Activated CD8-positive, alpha-beta memory T cell treated with anti-CD3 and anti-CD28 coated beads for 4 hours (primary cell): ENCODE measurements around the gene APEH.

ENCODE experiments used
- DNase-seq, 2 donors: peaks; one replicate each; pipeline ENCODE4 v3.0.0-alpha.2; 2020; ENCODE audit warnings: low read depth in 2 of 2

APEH gene

DNA sequence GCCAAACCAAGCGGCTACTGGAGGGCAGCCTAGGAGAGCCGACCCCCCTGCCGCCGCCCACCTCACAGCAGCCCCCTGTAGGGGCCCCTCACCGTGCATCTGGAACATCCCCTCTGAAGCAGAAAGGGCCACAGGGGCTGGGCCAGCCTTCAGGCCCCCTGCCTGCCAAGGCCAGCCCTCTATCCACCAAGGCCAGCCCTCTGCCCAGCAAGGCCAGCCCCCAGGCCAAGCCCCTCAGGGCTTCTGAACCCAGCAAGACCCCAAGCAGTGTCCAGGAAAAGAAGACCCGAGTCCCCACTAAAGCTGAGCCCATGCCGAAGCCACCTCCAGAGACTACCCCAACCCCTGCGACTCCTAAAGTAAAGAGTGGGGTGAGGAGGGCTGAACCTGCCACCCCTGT is 23.5 kb upstream of the APEH start:
- no peak for DNase-seq

DNA sequence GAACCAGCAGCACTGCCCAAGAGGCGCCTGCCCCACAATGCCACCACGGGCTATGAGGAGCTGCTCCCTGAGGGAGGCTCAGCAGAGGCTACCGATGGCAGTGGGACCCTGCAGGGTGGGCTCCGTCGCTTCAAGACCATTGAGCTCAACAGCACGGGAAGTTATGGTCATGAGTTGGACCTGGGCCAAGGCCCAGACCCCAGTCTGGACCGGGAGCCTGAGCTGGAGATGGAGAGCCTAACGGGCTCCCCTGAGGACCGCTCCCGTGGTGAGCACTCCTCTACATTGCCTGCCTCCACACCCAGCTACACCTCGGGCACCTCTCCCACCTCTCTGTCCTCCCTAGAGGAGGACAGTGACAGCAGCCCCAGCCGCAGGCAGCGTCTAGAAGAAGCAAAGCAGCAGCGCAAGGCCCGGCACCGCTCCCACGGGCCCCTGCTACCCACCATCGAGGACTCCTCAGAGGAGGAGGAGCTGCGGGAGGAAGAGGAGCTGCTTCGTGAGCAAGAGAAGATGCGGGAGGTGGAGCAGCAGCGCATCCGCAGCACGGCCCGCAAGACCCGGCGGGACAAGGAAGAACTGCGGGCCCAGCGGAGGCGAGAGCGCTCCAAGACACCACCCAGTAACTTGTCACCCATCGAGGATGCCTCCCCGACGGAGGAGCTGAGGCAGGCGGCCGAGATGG is 21.8 kb upstream of the APEH start:
- no peak for DNase-seq

DNA sequence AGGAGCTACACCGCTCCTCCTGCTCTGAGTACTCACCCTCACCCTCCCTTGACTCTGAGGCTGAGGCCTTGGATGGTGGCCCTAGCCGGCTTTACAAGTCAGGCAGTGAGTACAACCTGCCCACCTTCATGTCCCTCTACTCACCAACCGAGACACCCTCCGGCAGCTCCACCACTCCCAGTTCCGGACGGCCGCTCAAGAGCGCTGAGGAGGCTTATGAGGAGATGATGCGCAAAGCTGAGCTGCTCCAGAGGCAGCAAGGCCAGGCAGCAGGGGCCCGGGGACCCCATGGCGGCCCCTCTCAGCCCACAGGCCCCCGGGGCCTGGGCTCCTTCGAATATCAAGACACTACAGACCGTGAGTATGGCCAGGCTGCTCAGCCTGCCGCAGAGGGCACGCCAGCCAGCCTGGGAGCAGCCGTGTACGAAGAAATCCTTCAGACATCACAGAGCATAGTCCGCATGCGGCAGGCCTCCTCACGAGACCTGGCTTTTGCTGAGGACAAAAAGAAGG is 21.2 kb upstream of the APEH start:
- no peak for DNase-seq

DNA sequence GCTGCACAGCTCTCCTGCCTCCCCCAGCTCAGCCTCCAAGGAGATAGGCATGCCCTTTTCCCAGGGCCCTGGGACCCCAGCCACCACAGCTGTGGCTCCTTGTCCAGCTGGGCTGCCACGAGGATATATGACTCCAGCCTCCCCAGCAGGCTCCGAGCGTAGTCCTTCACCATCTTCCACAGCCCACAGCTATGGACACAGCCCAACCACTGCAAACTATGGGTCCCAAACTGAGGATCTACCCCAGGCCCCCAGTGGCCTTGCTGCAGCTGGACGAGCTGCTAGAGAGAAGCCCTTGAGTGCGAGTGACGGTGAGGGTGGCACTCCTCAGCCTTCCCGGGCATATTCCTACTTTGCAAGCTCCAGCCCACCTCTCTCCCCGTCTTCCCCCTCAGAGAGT is 20.5 kb upstream of the APEH start:
- DNase-seq: no peak

DNA sequence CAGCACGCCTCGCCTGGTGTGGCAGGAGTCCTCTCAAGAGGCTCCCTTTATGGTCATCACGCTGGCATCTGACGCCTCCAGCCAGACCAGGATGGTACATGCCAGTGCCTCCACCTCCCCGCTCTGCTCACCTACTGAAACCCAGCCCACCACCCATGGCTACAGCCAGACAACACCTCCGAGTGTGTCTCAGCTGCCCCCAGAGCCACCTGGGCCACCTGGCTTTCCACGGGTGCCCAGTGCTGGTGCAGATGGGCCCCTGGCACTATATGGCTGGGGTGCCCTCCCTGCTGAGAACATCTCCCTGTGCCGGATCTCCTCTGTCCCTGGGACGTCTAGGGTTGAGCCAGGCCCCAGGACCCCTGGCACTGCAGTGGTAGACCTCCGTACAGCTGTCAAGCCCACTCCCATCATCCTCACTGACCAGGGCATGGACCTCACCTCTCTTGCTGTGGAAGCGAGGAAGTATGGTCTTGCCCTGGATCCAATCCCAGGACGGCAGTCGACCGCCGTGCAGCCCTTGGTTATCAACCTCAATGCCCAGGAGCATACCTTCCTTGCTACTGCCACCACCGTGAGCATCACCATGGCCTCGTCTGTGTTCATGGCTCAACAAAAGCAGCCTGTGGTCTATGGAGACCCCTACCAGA is 19.9 kb upstream of the APEH start:
- DNase-seq: no peak

DNA sequence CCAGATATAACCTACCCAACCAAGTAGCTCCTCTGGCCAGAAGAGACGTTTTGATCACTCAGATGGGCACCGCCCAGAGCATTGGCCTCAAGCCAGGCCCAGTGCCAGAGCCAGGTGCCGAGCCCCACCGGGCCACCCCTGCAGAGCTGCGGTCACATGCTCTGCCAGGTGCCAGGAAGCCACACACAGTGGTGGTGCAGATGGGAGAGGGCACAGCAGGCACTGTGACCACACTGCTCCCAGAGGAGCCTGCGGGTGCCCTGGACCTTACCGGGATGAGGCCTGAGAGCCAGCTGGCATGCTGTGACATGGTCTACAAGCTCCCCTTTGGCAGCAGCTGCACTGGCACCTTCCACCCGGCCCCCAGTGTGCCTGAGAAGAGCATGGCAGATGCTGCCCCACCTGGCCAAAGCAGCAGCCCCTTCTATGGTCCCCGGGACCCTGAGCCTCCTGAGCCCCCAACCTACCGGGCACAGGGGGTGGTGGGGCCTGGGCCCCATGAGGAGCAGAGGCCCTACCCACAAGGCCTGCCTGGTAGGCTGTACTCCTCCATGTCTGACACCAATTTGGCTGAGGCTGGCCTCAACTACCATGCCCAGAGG is 19.1 kb upstream of the APEH start:
- no peak for DNase-seq

DNA sequence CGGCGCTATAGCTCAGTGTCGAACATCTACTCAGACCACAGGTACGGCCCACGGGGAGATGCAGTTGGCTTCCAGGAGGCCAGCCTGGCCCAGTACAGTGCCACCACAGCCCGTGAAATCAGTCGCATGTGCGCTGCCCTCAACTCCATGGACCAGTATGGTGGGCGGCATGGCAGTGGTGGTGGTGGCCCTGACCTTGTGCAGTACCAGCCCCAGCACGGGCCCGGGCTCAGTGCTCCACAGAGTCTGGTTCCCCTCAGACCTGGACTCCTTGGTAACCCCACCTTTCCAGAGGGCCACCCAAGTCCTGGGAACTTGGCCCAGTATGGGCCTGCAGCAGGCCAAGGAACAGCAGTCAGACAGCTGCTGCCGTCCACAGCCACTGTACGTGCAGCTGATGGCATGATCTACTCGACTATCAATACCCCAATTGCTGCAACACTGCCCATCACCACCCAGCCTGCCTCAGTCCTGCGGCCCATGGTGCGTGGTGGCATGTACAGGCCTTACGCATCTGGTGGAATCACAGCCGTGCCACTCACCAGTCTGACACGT is 18.3 kb upstream of the APEH start:
- no peak for DNase-seq

DNA sequence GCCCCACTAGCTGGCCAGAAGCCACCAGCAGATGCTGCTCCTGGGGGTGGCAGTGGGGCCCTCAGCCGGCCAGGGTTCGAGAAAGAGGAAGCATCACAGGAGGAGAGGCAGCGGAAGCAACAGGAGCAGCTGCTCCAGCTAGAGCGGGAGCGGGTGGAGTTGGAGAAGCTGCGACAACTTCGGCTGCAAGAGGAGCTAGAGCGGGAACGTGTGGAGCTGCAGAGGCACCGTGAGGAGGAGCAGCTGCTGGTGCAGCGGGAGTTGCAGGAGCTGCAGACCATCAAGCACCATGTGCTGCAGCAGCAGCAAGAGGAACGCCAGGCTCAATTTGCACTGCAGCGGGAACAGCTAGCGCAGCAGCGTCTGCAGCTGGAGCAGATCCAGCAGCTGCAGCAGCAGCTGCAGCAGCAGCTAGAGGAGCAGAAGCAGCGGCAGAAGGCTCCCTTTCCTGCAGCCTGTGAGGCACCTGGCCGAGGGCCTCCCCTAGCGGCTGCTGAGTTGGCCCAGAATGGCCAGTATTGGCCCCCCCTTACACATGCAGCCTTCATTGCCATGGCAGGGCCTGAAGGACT is 17.5 kb upstream of the APEH start:
- no peak for DNase-seq

DNA sequence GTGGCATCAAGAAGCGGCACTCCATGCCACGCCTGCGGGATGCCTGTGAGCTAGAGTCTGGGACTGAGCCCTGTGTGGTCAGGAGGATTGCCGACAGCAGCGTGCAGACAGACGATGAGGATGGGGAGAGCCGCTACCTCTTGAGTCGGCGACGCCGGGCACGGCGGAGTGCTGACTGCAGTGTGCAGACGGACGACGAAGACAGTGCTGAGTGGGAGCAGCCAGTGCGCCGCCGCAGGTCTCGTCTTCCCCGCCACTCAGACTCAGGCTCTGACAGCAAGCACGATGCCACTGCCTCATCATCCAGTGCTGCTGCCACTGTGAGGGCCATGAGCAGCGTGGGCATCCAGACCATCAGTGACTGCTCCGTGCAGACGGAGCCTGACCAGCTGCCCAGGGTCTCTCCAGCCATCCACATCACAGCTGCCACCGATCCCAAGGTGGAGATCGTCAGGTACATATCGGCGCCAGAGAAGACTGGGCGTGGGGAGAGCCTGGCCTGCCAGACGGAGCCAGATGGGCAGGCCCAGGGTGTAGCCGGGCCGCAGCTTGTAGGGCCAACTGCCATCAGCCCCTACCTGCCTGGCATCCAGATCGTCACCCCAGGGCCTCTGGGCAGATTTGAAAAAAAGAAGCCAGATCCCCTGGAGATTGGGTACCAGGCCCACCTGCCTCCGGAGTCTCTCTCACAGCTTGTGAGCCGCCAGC is 16.8 kb upstream of the APEH start:
- DNase-seq: no peak

DNA sequence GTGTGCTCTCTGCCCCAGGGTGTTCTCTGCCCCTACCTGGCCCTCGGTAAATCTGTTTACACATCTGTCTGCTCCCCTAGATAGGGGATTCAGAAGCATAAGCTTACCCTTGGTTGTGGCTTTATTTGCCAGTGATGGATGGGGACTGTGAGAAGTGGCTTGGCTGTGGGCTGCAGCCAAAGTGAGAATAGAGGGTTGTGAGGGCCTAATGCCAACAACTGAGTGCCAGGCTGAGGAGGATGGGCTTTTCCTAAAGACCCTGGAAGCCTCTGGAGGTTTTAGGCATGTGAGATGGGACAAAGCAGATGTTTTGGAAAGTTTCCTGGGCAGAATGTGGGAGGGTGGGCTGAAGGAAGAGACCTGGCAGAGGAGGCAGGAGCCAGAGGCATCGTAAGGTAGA is 15.4 kb upstream of the APEH start:
- DNase-seq: no peak

DNA sequence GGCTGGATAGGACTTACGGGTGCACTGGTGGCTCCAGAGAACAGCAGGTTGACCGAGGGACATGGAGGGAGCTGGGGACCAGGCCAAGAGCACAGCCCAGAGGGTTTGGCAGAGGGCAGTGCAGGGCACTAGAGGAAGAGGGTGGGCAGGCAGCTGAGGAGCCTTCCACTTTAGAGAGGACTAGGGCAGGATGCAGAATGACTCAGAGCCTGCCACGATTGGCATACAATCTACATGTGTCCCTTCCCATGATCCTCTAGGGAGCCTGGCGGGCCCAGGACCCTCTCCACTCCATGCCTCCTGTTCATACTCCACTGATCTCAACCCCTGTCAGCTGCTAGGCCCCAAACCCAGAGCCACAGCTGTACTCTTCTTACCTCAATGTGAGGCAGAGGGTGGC is 14.4 kb upstream of the APEH start:
- no peak for DNase-seq

DNA sequence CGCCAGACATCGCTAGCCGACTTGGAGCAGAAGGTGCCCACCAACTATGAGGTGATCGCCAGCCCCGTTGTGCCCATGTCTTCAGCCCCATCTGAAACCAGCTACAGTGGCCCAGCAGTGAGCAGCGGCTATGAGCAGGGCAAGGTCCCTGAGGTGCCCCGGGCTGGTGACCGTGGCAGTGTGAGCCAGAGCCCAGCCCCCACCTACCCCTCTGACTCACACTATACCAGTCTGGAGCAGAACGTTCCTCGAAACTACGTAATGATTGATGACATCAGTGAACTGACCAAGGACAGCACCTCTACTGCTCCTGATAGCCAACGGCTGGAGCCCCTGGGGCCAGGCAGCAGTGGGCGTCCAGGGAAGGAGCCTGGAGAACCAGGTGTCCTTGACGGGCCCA is 12.9 kb upstream of the APEH start:
- DNase-seq: no peak

DNA sequence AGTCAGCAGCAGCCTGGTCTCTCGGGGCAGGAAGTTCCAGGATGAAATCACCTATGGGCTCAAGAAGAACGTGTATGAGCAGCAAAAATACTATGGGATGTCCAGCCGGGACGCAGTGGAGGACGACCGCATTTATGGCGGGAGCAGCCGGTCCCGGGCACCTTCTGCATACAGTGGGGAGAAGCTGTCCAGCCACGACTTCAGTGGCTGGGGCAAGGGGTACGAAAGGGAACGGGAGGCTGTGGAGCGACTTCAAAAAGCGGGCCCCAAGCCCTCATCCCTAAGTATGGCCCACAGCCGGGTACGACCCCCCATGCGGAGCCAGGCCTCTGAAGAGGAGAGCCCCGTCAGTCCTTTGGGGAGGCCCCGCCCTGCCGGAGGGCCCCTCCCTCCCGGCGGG is 12.1 kb upstream of the APEH start:
- no peak for DNase-seq

DNA sequence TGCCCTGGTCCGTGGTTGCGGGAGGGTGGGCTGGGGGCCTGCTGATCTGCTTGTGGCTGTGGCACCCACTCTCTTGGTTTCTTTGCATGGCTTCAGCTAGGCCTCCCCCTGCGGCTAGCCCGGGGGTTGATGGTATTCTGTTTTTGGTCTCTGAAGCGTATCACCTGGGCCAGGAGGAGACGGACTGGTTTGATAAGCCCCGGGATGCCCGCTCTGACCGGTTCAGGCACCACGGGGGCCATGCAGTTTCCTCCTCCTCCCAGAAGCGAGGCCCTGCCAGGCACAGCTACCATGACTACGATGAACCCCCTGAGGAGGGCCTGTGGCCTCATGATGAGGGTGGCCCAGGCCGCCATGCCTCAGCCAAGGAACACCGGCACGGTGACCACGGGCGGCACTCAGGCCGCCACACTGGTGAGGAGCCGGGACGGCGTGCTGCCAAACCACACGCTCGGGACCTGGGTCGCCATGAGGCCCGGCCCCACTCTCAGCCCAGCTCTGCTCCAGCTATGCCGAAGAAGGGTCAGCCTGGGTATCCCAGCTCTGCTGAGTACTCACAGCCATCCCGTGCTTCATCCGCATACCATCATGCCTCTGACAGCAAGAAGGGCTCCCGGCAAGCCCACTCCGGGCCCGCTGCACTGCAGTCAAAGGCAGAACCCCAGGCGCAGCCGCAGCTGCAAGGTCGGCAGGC is 11.3 kb upstream of the APEH start:
- no peak for DNase-seq

DNA sequence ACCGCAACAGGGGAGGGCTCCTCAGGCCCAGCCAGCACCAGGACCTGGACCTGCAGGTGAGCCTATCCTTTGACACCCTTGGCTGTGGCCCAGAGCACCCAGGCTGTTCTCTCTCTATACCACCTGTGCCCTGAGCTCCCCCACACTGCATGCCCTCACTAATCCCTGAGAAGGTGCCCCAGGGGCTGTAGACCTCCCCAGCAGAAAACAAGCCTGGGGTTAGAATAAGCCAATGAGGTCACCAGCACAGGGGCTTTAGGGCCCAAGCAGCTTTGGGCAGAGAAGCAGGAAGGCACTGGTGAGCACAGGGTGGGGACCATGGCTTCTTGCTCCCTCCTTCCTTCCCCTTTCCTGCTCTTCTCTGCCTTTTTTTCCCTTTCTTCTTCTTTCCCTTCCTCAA is 10.3 kb upstream of the APEH start:
- no peak for DNase-seq

DNA sequence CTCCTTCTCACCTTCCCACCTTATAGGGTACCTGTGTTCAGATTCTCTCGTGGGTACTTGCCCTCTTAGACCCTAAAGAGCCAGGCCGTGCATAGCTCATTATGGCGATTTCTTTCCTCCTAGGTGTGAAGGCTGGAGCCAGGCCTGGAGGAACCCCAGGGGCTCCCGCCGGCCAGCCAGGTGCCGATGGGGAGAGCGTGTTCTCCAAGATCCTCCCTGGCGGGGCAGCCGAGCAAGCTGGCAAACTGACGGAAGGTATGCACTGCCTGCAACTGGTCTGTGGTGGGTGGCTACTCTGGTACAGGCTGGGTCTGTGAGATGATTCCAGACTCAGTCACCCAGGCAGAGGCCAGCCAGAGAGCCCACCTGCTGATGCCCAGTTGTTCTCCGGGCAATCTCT is 9.9 kb upstream of the APEH start:
- no peak for DNase-seq

DNA sequence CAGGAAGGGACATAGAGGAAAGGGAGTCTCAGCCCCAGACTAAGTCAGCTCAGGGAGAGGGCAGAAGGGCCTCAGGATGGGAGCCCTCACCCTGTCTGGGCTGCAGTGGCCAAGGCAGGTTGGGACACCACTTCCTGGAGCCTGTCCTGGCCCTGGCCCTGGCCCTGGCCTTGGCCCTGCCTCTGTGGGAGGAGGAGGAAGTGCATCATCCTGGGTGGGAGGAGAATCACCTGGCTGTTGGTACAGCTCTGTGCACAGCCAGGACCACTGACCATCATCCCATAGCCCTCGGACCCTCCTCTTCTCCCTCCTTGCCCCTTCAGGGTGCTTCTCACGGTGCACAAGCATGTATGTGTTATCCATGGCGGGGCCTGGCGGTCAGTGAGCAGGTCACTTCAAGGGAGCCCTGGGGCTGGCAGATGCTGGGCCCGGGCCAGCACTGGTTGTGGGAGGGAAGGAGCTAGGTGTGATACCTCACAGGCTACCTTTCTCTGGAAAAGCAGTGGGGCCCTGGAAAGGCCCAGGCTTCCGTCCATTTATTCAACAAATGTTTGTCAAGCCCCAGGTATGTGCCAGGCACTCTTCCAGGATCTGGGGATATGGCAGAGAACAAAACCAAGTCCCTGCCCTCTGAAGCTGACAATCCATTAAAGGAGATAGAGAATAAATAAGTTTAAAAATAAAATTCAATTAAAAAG is 8.2 kb upstream of the APEH start:
- DNase-seq: no peak

DNA sequence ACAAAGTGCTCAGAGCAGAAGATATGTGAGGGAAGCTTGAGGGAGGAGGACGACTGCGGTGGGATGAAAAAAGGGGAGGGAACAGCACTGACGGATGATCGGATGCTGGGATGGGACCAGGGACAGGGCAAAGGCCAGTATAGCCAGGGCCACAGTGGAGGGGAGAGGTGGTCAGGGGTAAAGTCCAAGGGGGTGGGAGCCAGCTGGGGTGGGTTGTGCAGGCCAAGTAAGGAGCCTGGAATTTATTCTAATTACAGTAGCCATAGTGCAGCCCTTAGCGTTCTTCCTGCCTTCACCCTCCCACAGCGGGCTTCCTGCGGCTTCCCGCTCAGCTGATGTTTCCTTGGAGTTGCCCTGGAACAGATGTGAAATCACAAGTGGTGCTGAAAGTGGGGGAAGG is 7.6 kb upstream of the APEH start:
- DNase-seq: no peak

DNA sequence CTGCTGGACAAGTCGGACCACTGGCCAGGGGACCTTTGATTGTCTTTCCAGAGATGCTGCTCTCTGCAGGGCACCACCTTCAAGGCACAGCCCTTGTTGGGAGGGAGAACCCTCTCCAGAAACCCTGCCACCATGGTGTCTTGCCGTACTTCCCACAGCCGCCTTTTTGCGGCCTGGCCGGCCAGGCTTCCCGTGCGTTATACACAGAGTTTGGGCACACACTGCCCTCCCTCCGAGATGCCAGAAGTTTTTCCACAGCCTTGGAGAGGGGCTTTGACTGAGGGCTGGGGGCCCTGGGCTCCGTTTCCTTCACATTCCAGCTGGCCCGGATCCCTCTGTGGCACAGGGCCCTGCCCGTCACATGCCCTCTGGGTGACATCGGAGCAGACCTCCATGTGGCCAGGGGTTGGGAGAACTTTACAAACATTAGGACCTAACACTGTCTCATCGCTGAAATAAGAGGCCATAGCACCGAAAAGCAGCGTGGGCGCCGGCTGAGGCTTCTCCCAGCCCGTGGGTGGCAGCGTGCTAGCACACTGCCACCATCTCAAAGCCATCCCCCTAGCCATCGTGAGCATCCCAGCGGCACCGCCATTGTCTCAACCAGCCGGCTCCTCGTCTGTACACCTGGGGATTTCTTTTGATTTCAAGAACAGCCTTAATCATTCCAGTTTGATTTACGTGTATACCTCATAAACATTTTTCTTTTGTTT is 6.3 kb upstream of the APEH start:
- DNase-seq: no peak

DNA sequence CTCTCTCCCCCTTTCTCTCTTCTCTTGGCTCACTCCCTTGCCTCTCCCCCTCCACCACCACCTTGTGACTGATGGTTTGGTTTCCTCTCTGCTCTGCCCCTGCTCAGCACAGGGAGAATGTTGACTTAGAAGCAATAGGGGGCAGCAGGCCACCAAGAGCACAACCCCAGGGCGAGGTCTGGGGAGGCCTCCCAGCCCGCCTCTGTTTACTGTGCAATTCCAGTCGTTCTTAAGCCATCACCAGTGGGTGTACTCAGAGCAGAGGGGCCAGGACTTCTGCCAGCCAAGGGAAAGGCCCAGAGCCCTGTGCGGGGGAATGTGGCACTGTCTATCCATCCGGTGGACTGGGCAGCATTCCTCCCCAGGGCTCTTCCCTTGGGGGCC is 5.7 kb upstream of the APEH start:
- DNase-seq: no peak
